Suppressor macrophage (primary cell): ENCODE data around the gene GSTM1.
A peak's percentile ranks its signal among the peaks of the same experiment; 100 is the strongest.
"Not testable (repeated sequence)": the region's sequence is repeated elsewhere in the genome, so short reads cannot be mapped to it uniquely, and the experiment has no call there.

Source experiments
- DNase-seq, 4 experiments: peaks; one replicate each; pipeline ENCODE4 v3.0.0-alpha.2; 2020 to 2022

Gene GSTM1

DNA sequence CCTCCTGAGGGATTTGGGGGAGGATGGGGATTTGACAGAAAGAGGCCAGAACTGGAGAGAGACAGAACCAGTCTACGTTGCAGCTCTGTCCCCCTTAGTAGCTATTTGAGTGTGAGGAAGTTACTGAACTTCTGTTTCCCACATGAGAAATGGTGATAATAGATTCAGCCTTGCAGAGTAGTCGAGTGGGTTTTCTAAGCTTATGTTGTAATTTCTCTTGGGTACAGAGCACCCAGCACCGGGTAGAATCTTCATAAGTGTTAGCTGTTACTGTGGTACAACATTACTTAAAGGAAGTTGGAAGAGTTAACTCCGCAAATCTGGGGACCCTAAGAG, 27.0 kb upstream of the GSTM1 start:
- DNase-seq: peak in 2 of 4 experiments; percentile 33 to 54

GRCh38 chr1:109661391-109661790, 26.2 kb upstream of the GSTM1 start:
- DNase-seq: no peak

GRCh38 chr1:109664671-109665070, 22.9 kb upstream of the GSTM1 start:
- no peak for DNase-seq

DNA sequence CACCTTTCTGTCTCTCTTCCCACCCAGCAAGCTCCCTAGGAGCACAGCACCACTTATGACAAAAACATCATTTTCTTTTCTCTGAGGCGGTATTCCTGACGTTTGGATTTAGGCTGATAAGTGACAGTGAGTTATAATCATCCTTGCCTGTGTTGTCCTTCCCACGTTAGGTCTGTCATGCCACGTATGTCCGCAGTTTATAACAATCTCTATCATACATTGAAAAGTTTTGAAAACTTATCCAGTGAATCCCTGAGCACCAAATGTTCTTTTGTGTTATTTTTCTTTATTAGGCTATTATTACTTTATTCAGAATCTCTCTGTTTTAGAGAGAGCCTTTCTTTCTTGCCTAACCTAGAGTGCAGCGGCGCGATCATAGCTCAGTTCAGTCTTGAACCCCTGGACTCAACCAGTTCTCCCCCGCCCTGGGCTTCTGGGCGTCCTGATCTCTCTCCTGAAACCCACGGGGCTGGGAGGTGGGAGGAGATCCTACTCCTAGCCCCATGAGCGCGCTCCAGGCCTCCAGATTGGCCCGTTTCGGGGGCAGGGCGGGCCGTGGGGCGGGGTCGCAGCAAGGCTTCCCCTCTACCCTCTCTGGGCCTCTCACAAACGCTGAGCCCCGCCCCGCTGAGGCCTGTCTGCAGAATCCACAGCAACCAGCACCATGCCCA, 20.0 kb upstream of the GSTM1 start, which contains the start of gene GSTM2:
TSS of gene GSTM2 (plus strand) at position 606 of the 671 bp plus-strand sequence. CDS start at position 665, 59 bp downstream.
- peak; percentile 73 to 89 (median 79) for DNase-seq

DNA sequence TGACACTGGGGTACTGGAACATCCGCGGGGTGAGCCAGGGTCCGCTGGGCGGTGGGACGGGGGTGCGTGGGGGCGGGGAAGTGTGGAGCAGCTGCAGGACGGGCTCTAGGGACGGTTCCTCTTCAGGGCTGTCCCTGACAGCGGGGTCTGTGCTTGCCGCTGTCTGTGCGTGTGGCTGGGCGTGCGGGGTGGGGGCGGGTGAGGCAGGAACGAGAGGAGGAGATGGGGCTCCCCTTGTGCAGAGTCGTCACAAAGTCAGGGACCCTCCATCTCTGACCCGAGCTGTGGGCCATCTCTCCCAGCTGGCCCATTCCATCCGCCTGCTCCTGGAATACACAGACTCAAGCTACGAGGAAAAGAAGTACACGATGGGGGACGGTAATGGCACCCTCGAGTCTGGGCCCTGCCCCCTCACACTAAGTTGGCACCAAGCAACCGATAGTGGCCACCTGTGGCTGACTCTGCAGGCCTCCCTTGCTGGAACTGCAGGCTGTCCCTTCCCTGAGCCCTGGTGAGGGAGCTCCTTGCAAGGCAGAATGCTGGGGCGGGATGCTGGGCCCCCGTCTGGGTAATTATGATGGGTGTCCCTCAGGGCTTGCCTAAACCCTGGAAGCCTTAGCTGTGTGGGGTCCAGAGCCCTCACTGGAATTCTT, 19.4 kb upstream of the GSTM1 start:
- DNase-seq: no peak

DNA sequence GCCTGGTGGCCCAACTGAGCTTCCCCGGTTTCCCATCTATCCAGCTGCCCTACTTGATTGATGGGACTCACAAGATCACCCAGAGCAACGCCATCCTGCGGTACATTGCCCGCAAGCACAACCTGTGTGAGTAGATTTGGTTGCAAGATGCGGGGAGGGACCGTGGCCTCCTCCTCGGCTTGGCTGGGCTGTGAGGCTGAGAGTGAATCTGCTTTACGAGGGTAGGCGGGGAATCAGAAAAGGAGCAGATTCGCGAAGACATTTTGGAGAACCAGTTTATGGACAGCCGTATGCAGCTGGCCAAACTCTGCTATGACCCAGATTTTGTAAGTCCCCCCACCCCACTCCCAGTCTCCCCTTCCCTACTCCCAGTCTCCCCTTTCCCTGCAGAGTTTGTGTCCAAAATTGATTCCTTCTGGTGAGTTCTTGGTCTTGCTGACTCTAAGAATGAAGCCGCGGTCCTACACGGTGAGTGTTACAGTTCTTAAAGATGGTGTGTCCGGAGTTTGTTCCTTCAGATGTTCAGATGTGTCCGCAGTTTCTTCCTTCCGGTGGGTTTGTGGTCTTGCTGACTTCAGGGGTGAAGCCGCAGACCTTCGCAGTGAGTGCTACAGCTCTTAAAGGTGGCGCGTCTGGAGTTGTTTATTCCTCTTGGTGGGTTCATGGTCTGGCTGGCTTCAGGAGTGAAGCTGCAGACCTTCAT, 18.2 kb upstream of the GSTM1 start:
- no peak for DNase-seq

- DNase-seq: not testable (repeated sequence)
Measured at GRCh38 chr1:109669949-109670302, 17.7 kb upstream of the GSTM1 start.

GRCh38 chr1:109671067-109671466, 16.6 kb upstream of the GSTM1 start:
- no peak for DNase-seq

- DNase-seq: not testable (repeated sequence)
Measured at GRCh38 chr1:109673861-109674260, 13.8 kb upstream of the GSTM1 start.

DNA sequence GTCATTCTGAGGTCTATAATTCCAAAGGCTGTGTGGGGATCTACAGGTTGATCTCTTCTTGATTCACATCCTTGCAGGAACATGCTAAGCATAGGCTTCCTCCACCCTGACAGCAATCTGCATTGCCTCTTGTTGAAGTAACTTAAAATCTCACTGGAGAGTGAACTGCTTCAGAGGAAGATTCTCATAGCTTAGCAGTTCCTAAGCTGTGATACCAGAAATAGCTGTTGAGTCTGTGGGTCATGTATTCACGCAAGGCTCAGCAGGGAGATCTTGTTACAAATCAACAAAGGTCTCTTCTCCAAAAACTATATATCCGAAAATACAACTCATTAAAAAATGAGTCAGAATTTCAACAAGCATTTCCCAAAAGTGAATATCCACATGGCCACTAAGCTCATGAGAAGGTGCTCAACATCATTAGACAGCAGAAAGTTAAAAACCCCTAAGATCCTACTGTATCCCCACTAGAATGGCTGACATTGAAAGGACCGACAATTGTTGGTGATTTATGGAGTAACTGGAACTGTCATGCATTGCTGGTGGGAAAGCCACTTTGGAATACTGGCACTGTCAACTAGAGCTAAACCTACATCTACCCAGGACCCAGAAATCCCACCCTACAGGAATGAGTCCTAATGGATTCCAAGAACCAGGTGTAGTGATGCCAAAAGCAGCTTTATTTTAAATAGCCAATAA, 10.8 kb upstream of the GSTM1 start:
- not testable (repeated sequence) for DNase-seq

- DNase-seq: no peak
Measured at GRCh38 chr1:109677459-109677858, 10.2 kb upstream of the GSTM1 start.

DNA sequence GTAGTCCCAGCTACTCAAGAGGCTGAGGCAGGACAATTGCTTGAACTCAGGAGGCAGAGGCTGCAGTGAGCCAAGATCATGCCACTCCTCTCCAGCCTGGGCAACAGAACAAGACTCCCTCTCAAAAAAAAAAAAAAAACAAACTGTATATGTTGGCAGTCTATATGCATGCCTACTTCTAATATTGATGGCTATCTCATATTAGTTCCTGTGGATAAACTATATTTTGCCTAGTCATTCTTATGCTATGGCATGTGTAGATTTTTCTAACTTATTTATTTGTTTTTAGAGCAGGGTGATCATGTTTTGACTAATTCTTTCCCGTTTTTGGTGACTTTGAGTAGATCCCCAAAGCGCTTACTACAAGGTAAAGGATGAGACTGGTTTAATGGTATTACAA, 9.0 kb upstream of the GSTM1 start:
- DNase-seq: not testable (repeated sequence)

DNA sequence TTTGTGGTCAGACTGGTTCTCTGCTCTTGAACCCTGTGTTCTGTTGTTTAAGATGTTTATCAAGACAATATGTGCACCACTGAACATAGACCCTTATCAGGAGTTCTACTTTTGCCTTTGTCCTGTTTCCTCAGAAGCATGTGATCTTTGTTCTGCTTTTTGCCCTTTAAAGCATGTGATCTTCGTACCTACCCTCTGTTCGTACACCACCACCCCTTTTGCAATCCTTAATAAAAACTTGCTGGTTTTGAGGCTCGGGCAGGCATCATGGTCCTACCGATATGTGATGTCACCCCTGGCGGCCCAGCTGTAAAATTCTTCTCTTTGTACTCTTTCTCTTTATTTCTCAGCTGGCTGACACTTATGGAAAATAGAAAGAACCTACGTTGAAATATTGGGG, 2.8 kb upstream of the GSTM1 start:
- peak in 2 of 4 experiments; percentile 40 to 59 for DNase-seq

DNA sequence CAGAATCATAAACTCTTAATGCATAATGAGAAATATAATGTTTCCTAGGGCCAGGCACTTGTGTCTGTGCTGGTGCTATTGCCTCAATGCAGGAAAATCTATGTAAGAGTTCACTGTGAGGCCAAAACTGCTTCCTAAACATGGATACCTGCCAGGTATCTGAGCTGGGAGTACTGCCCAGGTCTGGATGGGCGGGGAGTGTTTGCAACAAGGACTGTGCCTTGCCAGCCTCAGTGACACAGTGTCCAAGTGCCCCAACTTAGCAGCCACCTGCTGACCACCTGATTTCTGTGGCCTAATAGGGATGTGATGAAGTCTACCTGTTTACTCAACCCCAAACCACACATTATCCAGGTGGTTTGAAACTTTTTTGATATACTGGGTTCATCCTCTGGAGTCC, 2.2 kb upstream of the GSTM1 start:
- not testable (repeated sequence) for DNase-seq

DNA sequence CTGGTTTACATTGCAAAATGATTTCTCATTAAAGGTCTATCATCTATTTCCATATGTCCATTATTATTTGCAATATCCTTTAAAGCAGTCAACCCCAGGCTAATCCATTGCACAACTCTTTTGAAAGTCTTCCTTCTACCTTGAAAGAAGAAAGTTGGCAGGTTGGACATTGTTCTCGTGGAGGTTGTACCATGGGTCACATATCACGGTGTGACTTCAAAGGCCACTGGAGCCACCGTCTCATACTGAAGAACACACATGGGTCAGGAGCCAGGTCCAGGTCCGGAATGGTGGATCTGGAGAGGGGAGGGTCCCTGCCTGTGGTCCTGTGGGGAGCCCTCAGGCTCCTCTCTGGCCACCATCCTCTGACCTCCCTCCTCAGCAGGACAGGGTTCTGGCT, 1.7 kb upstream of the GSTM1 start:
- not testable (repeated sequence) for DNase-seq

DNA sequence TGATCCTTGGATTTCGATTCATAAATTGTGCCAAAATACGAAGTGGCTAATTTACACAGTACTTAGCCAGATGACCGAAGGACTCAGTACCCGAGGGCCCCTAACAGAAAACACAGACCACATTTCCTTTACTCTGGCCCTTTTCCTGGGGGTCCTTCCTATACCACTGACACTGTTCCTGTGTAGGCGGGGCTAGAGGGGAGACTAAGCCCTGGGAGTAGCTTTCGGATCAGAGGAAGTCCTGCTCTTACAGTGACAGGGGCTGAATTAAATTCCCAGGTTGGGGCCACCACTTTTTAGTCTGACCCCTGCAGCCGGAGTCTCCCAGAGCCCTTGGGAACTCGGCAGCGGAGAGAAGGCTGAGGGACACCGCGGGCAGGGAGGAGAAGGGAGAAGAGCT, 508 bp upstream of the GSTM1 start:
- not testable (repeated sequence) for DNase-seq

DNA sequence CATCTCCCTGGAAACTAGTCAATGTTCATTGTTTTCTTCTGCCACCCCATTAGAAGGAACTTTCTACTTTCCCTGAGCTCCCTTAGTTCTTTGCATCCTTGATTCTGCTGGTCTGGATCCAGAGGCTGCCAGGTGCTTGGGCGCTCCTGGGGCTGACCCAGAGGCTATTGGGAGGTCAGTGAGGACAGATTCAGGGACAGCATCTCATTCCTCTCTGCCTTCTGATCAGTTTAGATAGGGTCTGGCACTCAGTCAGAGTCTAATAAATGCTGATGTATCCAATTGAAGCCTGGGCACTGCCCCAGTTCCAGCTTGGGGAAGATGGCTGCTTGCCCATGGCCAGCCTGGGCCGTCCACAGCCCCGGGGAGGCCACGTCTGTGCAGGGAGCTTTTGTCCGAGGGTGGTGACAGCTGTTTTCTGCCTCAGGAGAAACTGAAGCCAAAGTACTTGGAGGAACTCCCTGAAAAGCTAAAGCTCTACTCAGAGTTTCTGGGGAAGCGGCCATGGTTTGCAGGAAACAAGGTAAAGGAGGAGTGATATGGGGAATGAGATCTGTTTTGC, 2.3 kb downstream of the GSTM1 start:
- no peak for DNase-seq

- DNase-seq: peak in 2 of 4 experiments; percentile 27 to 28
Measured at GRCh38 chr1:109691759-109692158, 4.1 kb downstream of the GSTM1 start.

DNA sequence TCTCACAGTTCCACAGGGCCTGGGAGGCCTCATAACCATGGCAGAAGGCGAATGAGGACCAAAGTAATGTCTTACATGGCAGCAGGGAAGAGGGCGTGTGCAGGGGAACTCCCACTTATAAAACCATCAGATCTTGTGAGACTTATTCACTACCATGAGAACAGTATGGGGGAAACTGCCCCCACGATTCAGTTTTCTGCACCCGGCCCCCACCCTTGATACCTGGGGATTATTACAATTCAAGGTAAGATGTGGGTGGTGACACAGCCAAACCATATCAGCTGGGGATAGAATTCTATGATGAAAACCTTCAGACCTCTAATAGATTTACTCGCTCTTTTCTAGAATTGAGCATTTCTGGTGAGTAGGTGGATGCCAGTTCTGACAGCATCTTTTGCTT, 6.8 kb downstream of the GSTM1 start:
- DNase-seq: not testable (repeated sequence)

DNA sequence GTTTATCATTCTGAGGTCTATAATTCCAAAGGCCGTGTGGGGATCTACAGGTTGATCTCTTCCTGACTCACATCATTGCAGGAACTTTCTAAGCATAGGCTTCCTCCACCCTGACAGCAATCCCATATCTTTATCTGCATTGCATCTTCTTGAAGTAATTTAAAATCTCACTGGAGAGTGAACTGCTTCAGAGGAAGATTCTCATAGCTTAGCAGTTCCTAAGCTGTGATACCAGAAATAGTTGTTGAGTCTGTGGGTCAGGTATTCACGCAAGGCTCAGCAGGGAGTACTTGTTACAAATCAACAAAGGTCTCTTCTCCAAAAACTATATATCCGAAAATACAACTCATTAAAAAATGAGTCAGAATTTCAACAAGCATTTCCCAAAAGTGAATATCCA, 7.5 kb downstream of the GSTM1 start:
- not testable (repeated sequence) for DNase-seq

DNA sequence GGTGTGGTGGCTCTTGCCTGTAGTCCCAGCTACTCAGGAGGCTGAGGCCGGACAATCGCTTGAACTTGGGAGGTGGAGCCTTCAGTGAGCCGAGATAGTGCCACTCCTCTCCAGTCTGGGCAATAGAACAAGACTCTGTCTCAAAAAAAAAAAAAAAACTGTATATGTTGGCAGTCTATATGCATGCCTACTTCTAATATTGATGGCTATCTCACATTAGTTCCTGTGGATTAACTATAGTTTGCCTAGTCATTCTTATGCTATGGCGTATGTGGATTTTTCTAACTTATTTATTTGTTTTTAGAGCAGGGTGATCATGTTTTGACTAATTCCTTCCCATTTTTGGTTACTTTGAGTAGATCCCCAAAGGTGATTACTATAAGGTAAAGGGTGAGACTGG, 9.4 kb downstream of the GSTM1 start:
- no peak for DNase-seq

GRCh38 chr1:109697861-109698260, 10.2 kb downstream of the GSTM1 start:
- DNase-seq: not testable (repeated sequence)

GRCh38 chr1:109702940-109703339, 15.3 kb downstream of the GSTM1 start:
- not testable (repeated sequence) for DNase-seq
